ENCODE data around the gene TNRC6B.

Gene TNRC6B

DNA sequence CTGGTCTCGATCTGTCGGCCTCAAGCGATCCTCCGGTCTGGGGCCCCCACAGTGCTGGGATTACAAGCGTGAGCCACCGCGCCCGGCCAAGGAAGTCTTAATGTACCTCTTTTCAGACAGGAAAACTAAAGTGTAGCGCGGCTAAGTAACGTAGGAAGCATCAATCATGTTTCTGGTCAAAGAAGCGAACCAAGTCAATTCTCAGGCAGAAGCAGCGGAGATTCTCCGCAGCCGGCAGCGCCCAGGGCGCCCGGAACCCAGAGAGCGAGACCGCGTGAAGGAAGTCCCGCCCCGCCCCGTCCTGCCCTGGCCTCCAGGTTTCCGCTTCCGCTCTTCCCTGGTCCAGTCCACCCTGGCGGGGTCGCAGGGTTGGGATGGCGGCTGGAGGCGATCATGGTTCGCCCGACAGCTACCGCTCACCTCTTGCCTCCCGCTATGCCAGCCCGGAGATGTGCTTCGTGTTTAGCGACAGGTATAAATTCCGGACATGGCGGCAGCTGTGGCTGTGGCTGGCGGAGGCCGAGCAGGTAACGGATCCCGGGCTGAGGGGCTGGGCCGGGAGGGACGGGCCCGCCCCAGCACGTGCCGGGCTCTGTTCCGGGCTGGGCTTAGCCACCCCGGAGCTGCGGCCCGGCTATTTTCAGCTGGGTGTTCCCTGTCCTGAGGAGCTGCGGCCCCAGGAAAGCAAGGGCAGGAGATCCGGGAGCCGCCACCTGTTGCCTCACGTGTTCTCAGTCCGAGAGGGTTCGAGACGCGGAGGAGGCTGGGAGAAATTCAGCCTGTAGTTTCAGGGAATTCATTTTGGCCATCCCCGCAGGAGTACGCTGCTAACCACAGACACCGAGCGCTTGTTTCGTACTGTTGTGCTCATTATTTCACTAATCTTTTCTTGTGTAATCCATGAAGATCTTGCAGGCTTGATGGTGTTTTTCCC lies 168.7 kb downstream of the TNRC6B start, which contains the start of gene ADSL:
ADSL (plus strand) TSS at position 316 of the 934 bp plus-strand sequence; CDS start at position 375, 59 bp downstream.
- DNase-seq (ENCODE audit: low read depth, low spot score): peak; percentile 64

DNA sequence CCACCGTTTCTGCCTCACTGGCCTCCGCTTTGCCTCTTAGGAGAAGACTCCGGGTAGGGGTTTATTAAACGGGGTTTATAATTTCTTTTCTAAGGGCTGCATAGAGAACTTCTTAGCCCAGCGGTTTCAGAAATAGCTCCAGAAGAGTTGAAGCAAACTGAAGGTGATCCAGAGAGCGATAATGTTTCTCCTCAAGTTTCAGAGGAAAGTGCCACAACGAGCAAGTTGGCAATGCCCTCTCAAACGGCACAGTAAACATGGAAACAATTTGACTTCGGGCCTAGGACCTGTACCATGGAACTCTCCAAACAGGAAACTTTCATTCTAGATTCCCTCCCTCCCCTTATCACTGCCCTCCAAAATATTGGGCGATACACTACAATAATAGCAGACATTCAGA lies 169.6 kb downstream of the TNRC6B start:
- H3K4me1 ChIP-seq (ENCODE audit: insufficient read depth, insufficient read length): no peaks in the 10 kb centered on the region
- no peak for DNase-seq (ENCODE audit: low read depth, low spot score)
- H3K9ac ChIP-seq (ENCODE audit: insufficient read length, low read depth): peak overlapping the region; percentile 96
- peak overlapping the region; percentile 95 for H3K4me3 ChIP-seq (ENCODE audit: insufficient read length, low read depth)
- H3K27me3 ChIP-seq (ENCODE audit: insufficient read depth, insufficient read length): no peaks in the 10 kb centered on the region
- peaks cover 41% of the 10 kb centered on the region for H3K36me3 ChIP-seq (ENCODE audit: insufficient read depth, insufficient read length, low read length)
- H3K9me3 ChIP-seq (ENCODE audit: insufficient read depth, low read length): no peaks in the 10 kb centered on the region
- no peak for TF ChIP-seq SUZ12 (IDR thresholded peaks at IDR 0.05; ENCODE audit: extremely low read depth, insufficient read depth, insufficient read length)
- TF ChIP-seq ZNF274 (IDR thresholded peaks at IDR 0.05; ENCODE audit: low read depth, low read length): no peak

More for the DNA sequence above, 168.7 kb downstream of the TNRC6B start, which contains the start of gene ADSL:
- H3K4me3 ChIP-seq (ENCODE audit: insufficient read length, low read depth): peak within 1 kb of the TSS; percentile 95
- no peaks in the 10 kb centered on the region for H3K4me1 ChIP-seq (ENCODE audit: insufficient read depth, insufficient read length)
- no peaks in the 10 kb centered on the region for H3K27me3 ChIP-seq (ENCODE audit: insufficient read depth, insufficient read length)
- peaks cover 34% of the 10 kb centered on the region for H3K36me3 ChIP-seq (ENCODE audit: insufficient read depth, insufficient read length, low read length)
- H3K9ac ChIP-seq (ENCODE audit: insufficient read length, low read depth): peak within 1 kb of the TSS; percentile 96
- TF ChIP-seq SUZ12 (IDR thresholded peaks at IDR 0.05; ENCODE audit: extremely low read depth, insufficient read depth, insufficient read length) (no peak), ZNF274 (IDR thresholded peaks at IDR 0.05; ENCODE audit: low read depth, low read length) (no peak), YY1 (IDR thresholded peaks at IDR 0.05; ENCODE audit: insufficient read depth, insufficient read length) (no peak)
- H3K9me3 ChIP-seq (ENCODE audit: insufficient read depth, low read length): no peaks in the 10 kb centered on the region

DNA sequence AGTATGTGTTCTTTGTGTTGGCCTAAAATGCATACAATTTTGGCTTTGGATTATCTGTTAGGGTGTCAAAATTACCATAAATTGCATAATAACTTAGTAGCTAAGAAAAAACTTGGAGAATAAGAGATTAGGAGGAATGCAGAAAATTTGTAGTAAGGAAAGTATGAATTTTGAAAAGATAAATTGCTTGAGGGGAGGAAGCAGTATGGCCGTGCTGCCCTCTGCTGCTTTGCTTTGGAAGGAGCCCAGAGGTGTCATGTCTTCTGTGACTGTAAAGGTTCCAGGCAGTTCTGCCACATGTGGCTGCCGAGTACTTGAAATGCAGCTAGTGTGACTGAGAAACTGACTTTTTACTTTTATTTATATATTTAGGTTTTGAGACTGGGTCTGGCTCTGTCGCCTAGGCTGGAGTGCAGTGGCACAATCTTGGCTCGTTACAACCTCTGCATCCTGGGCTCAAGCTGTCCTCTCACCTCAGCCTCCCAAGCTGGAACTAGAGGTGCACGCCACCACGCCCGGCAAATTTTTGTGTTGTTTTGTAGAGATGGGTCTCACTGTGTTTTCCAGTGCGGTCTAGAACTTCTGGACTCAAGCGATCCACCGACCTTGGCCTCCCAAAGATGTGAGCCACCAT lies 170.4 kb downstream of the TNRC6B start:
- no peak overlapping the region for H3K4me3 ChIP-seq (ENCODE audit: insufficient read length, low read depth)
- TF ChIP-seq ZNF274 (IDR thresholded peaks at IDR 0.05; ENCODE audit: low read depth, low read length) (no peak), SUZ12 (IDR thresholded peaks at IDR 0.05; ENCODE audit: extremely low read depth, insufficient read depth, insufficient read length) (no peak)
- no peaks in the 10 kb centered on the region for H3K27me3 ChIP-seq (ENCODE audit: insufficient read depth, insufficient read length)
- peaks cover 49% of the 10 kb centered on the region for H3K36me3 ChIP-seq (ENCODE audit: insufficient read depth, insufficient read length, low read length)
- DNase-seq (ENCODE audit: low read depth, low spot score): no peak
- peak overlapping the region; percentile 96 for H3K9ac ChIP-seq (ENCODE audit: insufficient read length, low read depth)
- no peaks in the 10 kb centered on the region for H3K4me1 ChIP-seq (ENCODE audit: insufficient read depth, insufficient read length)
- no peaks in the 10 kb centered on the region for H3K9me3 ChIP-seq (ENCODE audit: insufficient read depth, low read length)

- H3K9me3 ChIP-seq (ENCODE audit: insufficient read depth, low read length): no peaks in the 10 kb centered on the region
- no peak for DNase-seq (ENCODE audit: low read depth, low spot score)
- no peaks in the 10 kb centered on the region for H3K4me1 ChIP-seq (ENCODE audit: insufficient read depth, insufficient read length)
- H3K27me3 ChIP-seq (ENCODE audit: insufficient read depth, insufficient read length): no peaks in the 10 kb centered on the region
- peaks cover 75% of the 10 kb centered on the region for H3K36me3 ChIP-seq (ENCODE audit: insufficient read depth, insufficient read length, low read length)
- TF ChIP-seq ZNF274 (IDR thresholded peaks at IDR 0.05; ENCODE audit: low read depth, low read length): no peak
- TF ChIP-seq SUZ12 (IDR thresholded peaks at IDR 0.05; ENCODE audit: extremely low read depth, insufficient read depth, insufficient read length): no peak
- no peak for TF ChIP-seq YY1 (IDR thresholded peaks at IDR 0.05; ENCODE audit: insufficient read depth, insufficient read length)
- H3K9ac ChIP-seq (ENCODE audit: insufficient read length, low read depth): no peak overlapping the region
- no peak overlapping the region for H3K4me3 ChIP-seq (ENCODE audit: insufficient read length, low read depth)
Observed at GRCh38 chr22:40352763-40353162, 175.0 kb downstream of the TNRC6B start.

- Histone ChIP-seq H3K9ac (ENCODE audit: insufficient read length, low read depth) (no peak overlapping the region), H3K9me3 (ENCODE audit: insufficient read depth, low read length) (no peaks in the 10 kb centered on the region), H3K27me3 (ENCODE audit: insufficient read depth, insufficient read length) (no peaks in the 10 kb centered on the region), H3K4me3 (ENCODE audit: insufficient read length, low read depth) (no peak overlapping the region), H3K36me3 (ENCODE audit: insufficient read depth, insufficient read length, low read length) (peaks cover 91% of the 10 kb centered on the region), H3K4me1 (ENCODE audit: insufficient read depth, insufficient read length) (no peaks in the 10 kb centered on the region)
- no peak for TF ChIP-seq ZNF274 (IDR thresholded peaks at IDR 0.05; ENCODE audit: low read depth, low read length)
- no peak for TF ChIP-seq SUZ12 (IDR thresholded peaks at IDR 0.05; ENCODE audit: extremely low read depth, insufficient read depth, insufficient read length)
- TF ChIP-seq YY1 (IDR thresholded peaks at IDR 0.05; ENCODE audit: insufficient read depth, insufficient read length): no peak
- DNase-seq (ENCODE audit: low read depth, low spot score): no peak
Observed at GRCh38 chr22:40361100-40361499, 183.4 kb downstream of the TNRC6B start.

DNA sequence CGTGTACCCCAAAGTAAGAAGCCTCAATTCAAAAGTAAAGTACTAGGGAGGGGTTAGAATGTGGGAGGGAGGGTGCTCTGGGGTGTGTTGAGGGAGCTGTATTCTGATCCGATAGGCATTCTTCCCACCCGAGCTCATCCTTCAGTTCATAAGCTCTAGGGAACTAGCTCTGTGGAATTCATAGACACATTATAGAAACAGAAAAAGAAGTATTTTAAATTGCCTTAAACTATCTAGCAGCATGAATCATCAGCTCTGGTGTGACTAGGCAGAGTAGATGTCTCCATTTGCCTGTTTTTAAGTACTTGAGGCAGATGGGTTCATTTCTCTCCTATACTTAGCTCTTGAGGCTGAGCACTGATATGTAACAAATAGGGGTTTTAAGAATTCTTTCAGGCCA lies 185.3 kb downstream of the TNRC6B start:
- no peak for DNase-seq (ENCODE audit: low read depth, low spot score)
- TF ChIP-seq YY1 (IDR thresholded peaks at IDR 0.05; ENCODE audit: insufficient read depth, insufficient read length): no peak
- no peak for TF ChIP-seq SUZ12 (IDR thresholded peaks at IDR 0.05; ENCODE audit: extremely low read depth, insufficient read depth, insufficient read length)
- no peak for TF ChIP-seq ZNF274 (IDR thresholded peaks at IDR 0.05; ENCODE audit: low read depth, low read length)
- Histone ChIP-seq H3K9me3 (ENCODE audit: insufficient read depth, low read length) (no peaks in the 10 kb centered on the region), H3K27me3 (ENCODE audit: insufficient read depth, insufficient read length) (no peaks in the 10 kb centered on the region), H3K36me3 (ENCODE audit: insufficient read depth, insufficient read length, low read length) (peaks cover 98% of the 10 kb centered on the region), H3K4me3 (ENCODE audit: insufficient read length, low read depth) (no peak overlapping the region), H3K9ac (ENCODE audit: insufficient read length, low read depth) (no peak overlapping the region), H3K4me1 (ENCODE audit: insufficient read depth, insufficient read length) (no peaks in the 10 kb centered on the region)

DNA sequence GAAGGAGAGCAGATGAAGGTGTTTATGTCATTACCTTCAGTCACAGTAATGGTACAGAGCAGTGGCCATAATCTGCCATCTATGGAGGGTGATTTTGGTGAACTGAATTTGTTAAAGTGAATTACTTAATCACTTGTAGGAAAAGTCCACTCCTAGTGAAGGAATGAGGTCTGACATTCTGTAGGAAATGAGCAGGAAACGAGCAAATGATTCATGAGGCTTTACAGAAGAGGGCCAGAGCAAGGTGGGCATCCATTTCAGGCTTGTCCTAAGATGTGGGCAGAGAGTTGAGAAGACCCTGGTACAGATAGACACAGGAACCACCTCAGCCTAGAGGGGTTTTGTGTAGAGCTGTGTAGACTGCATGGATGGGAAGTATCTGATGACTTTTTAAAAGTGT lies 186.7 kb downstream of the TNRC6B start:
- Histone ChIP-seq H3K9ac (ENCODE audit: insufficient read length, low read depth) (no peak overlapping the region), H3K36me3 (ENCODE audit: insufficient read depth, insufficient read length, low read length) (peaks cover 95% of the 10 kb centered on the region), H3K4me3 (ENCODE audit: insufficient read length, low read depth) (no peak overlapping the region), H3K4me1 (ENCODE audit: insufficient read depth, insufficient read length) (no peaks in the 10 kb centered on the region), H3K27me3 (ENCODE audit: insufficient read depth, insufficient read length) (no peaks in the 10 kb centered on the region), H3K9me3 (ENCODE audit: insufficient read depth, low read length) (no peaks in the 10 kb centered on the region)
- DNase-seq (ENCODE audit: low read depth, low spot score): no peak
- TF ChIP-seq YY1 (IDR thresholded peaks at IDR 0.05; ENCODE audit: insufficient read depth, insufficient read length) (no peak), ZNF274 (IDR thresholded peaks at IDR 0.05; ENCODE audit: low read depth, low read length) (no peak), SUZ12 (IDR thresholded peaks at IDR 0.05; ENCODE audit: extremely low read depth, insufficient read depth, insufficient read length) (no peak)
